HFFc6 (cell line): ENCODE data around the gene CFTR. TPM values are rescaled to one million over a fixed set of nuclear protein-coding genes. Genes with fewer than 3 reads are reported as not detected.

Experiments used
- DNase-seq: peaks from one replicate; pipeline ENCODE4 v3.0.0-alpha.2; 2018
- H3K27ac Mint-ChIP-seq: 2 replicates; pipeline ENCODE4 v1.8.0; 2020; ENCODE audit warnings: mild to moderate bottlenecking, mixed read lengths
- H3K27me3 Mint-ChIP-seq: 2 replicates; pipeline ENCODE4 v1.8.0; 2021; ENCODE audit warnings: mild to moderate bottlenecking, moderate library complexity, mixed read lengths; ENCODE audit not compliant: insufficient read depth
- H3K36me3 Mint-ChIP-seq: 2 replicates; pipeline ENCODE4 v1.8.0; 2021; ENCODE audit warnings: low read depth, mixed read lengths
- H3K4me1 Mint-ChIP-seq: 2 replicates; pipeline ENCODE4 v1.8.0; 2020; ENCODE audit warnings: low read depth, mixed read lengths
- H3K4me3 Mint-ChIP-seq: 2 replicates; pipeline ENCODE4 v1.8.0; 2020; ENCODE audit warnings: mild to moderate bottlenecking, moderate library complexity, mixed read lengths
- H3K9me3 Mint-ChIP-seq: 2 replicates; pipeline ENCODE4 v1.8.0; 2020; ENCODE audit warnings: mild to moderate bottlenecking, mixed read lengths
- CTCF ChIP-seq: fragments of 200-600 bp; sonication (generic); IDR thresholded peaks from 2 replicates; pipeline ENCODE4 v1.5.0; 2021; ENCODE audit warnings: antibody characterized with exemption, mild to moderate bottlenecking
- long read RNA-seq: library from polyadenylated mRNA; unstranded; transcript quantifications from one replicate; pipeline ENCODE4 v2.0.0, GENCODE V29; 2019
- total RNA-seq, 6 experiments: library from RNA; stranded (reverse); fragmentation: NEBNext Ultra II Directional; extraction: Animal tissue kit (Norgen Biotek cat#: 25700); gene quantifications; 2 replicates in 1 of 6; 3 replicates in 5 of 6; pipeline ENCODE4 v1.2.3, GENCODE V29; 2021

Gene CFTR
- not detected for total RNA-seq
- long read RNA-seq = 0 reads

- Mint-ChIP-seq H3K27ac (no peak within 1 kb of the TSS), H3K4me3 (no peak within 1 kb of the TSS), H3K36me3 (no peaks in the 10 kb centered on the region), H3K4me1 (no peaks in the 10 kb centered on the region), H3K9me3 (no peaks in the 10 kb centered on the region), H3K27me3 (peaks cover 11% of the 10 kb centered on the region)
- no peak for DNase-seq
- no peak for TF ChIP-seq CTCF
Observed at GRCh38 chr7:117479225-117480054, at the start of gene CFTR. TSS of gene CFTR (plus strand) at chr7:117480025. CDS start at chr7:117480095, 70 bp downstream.

- H3K36me3 Mint-ChIP-seq = no peaks in the 10 kb centered on the region
- no peak overlapping the region for H3K27ac Mint-ChIP-seq
- H3K4me3 Mint-ChIP-seq = no peak overlapping the region
- no peaks in the 10 kb centered on the region for H3K9me3 Mint-ChIP-seq
- H3K4me1 Mint-ChIP-seq = no peaks in the 10 kb centered on the region
- DNase-seq = no peak
- H3K27me3 Mint-ChIP-seq = peaks cover 2% of the 10 kb centered on the region; the same call in 1 of the 2 replicates
- TF ChIP-seq CTCF = no peak
Observed at GRCh38 chr7:117435475-117436043, 44.3 kb upstream of the CFTR start.

- no peak for TF ChIP-seq CTCF
- Mint-ChIP-seq H3K9me3 (no peaks in the 10 kb centered on the region), H3K4me1 (no peaks in the 10 kb centered on the region), H3K36me3 (no peaks in the 10 kb centered on the region), H3K4me3 (no peak overlapping the region), H3K27ac (no peak overlapping the region), H3K27me3 (no peaks in the 10 kb centered on the region; the same call in 1 of the 2 replicates)
- DNase-seq = no peak
Observed at GRCh38 chr7:117444646-117445045, 35.2 kb upstream of the CFTR start.

GRCh38 chr7:117445206-117445605 is 34.6 kb upstream of the CFTR start:
- Mint-ChIP-seq H3K27me3 (no peaks in the 10 kb centered on the region; the same call in 1 of the 2 replicates), H3K27ac (no peak overlapping the region), H3K36me3 (no peaks in the 10 kb centered on the region), H3K9me3 (no peaks in the 10 kb centered on the region), H3K4me1 (no peaks in the 10 kb centered on the region), H3K4me3 (no peak overlapping the region)
- DNase-seq = no peak
- TF ChIP-seq CTCF = no peak

GRCh38 chr7:117446220-117446815 is 33.5 kb upstream of the CFTR start:
- Mint-ChIP-seq H3K27me3 (no peaks in the 10 kb centered on the region; the same call in 1 of the 2 replicates), H3K36me3 (no peaks in the 10 kb centered on the region), H3K4me1 (no peaks in the 10 kb centered on the region), H3K9me3 (no peaks in the 10 kb centered on the region), H3K27ac (no peak overlapping the region), H3K4me3 (no peak overlapping the region)
- no peak for TF ChIP-seq CTCF
- no peak for DNase-seq
